Inflammatory macrophage treated with lipopolysaccharide for 1 hour (primary cell): Measurements from ENCODE around the gene NEMP1.
A peak's percentile ranks its signal among the peaks of the same experiment; 100 is the strongest.

ENCODE experiments used
- DNase-seq, 2 donors: peaks; one replicate each; pipeline ENCODE4 v3.0.0-alpha.2; 2020 to 2022

Gene NEMP1

GRCh38 chr12:57106021-57106708 is 27.6 kb upstream of the NEMP1 start:
- no peak for DNase-seq

- DNase-seq = no peak
Observed at GRCh38 chr12:57105011-57105753, 26.6 kb upstream of the NEMP1 start.

GRCh38 chr12:57104292-57104910 is 25.8 kb upstream of the NEMP1 start:
- peak in 1 of 2 donors; percentile 25 for DNase-seq

- DNase-seq = no peak
Observed at GRCh38 chr12:57103856-57104255, 25.3 kb upstream of the NEMP1 start.

GRCh38 chr12:57101892-57102695 is 23.5 kb upstream of the NEMP1 start:
- DNase-seq = peak in 1 of 2 donors; percentile 25

- DNase-seq = no peak
Observed at GRCh38 chr12:57099766-57100165, 21.2 kb upstream of the NEMP1 start.

- DNase-seq = peak; percentile 50 to 75
Observed at GRCh38 chr12:57099047-57099714, 20.6 kb upstream of the NEMP1 start.

GRCh38 chr12:57098546-57098945 is 20.0 kb upstream of the NEMP1 start:
- DNase-seq = no peak

GRCh38 chr12:57097554-57097835 is 18.9 kb upstream of the NEMP1 start:
- no peak for DNase-seq

- no peak for DNase-seq
Observed at GRCh38 chr12:57096748-57097553, 18.4 kb upstream of the NEMP1 start.

- peak in 1 of 2 donors; percentile 47 for DNase-seq
Observed at GRCh38 chr12:57096099-57096572, 17.5 kb upstream of the NEMP1 start.

- DNase-seq = no peak
Observed at GRCh38 chr12:57095440-57095839, 16.8 kb upstream of the NEMP1 start.

- no peak for DNase-seq
Observed at GRCh38 chr12:57094208-57095160, 15.9 kb upstream of the NEMP1 start.

- DNase-seq = peak; percentile 84 to 88
Observed at GRCh38 chr12:57093415-57094207, 15.0 kb upstream of the NEMP1 start.

GRCh38 chr12:57092876-57093414 is 14.4 kb upstream of the NEMP1 start:
- DNase-seq = no peak

GRCh38 chr12:57092529-57092862 is 13.9 kb upstream of the NEMP1 start:
- no peak for DNase-seq

GRCh38 chr12:57091638-57092528 is 13.3 kb upstream of the NEMP1 start:
- no peak for DNase-seq

GRCh38 chr12:57090924-57091637 is 12.5 kb upstream of the NEMP1 start:
- DNase-seq = no peak
